H54 (cell line): ENCODE measurements around the gene XRCC5.
A peak's percentile ranks its signal among the peaks of the same experiment; 100 is the strongest.
"Not testable (repeated sequence)": the region's sequence is repeated elsewhere in the genome, so short reads cannot be mapped to it uniquely, and the experiment has no call there.

Experiments used
- DNase-seq: peaks from one replicate; pipeline ENCODE4 v3.0.0; 2011; ENCODE audit warnings: low spot score, mixed read lengths; ENCODE audit not compliant: insufficient read length
- FAIRE-seq: peaks from 3 replicates; lab custom pipeline; 2011; peaks lifted over from hg19 to GRCh38; lab: Jason Lieb, UNC
- POLR2A ChIP-seq: IDR thresholded peaks from 2 replicates; pipeline ENCODE4 v1.6.1; 2011; ENCODE audit warnings: low read depth, mild to moderate bottlenecking, low read length

Gene XRCC5

GRCh38 chr2:216118474-216118873, 9.3 kb downstream of the XRCC5 start:
- TF ChIP-seq POLR2A, result no peak
- DNase-seq (no peak), FAIRE-seq (no peak)

DNA sequence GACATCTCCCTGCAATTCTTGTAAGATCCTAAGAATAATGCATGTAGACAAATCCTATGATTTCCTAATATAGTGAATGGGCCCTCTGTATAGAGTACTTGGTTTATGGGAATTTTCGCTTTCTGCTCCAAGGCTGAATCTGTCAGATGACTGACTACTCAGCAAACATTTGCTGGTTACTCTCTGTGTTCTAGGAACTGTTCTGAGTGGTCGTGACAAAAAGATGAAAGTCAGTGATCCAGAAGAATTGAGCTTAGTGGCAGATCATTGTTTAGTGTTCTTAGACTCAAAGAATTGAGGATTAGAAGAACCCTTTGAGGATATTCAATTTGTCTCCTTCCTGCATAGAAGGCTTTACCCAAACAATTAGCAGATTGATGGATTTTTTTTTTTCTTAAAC, 10.0 kb downstream of the XRCC5 start:
- TF ChIP-seq POLR2A, result no peak
- FAIRE-seq, result no peak
- no peak for DNase-seq

GRCh38 chr2:216119986-216120385, 10.8 kb downstream of the XRCC5 start:
- peak; percentile 53 for FAIRE-seq
- no peak for TF ChIP-seq POLR2A

DNA sequence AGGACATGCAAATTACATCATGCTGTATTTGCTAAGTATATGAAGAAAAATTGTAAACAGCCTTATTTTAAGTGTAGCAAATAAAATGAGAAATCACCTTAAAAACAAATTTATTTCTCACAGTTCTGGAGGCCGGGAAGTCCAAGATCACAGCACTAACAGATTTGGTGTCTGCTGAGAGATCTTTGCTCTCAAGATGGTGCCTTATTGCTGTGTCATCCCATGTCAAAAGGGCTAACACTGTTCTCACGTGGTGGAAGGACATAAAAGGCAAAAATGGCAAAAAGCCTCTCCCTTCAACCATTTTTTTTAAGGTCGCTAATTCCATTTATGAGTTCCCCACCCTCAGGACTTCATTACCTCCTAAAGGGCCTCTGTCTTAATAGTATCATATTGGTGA, 12.1 kb downstream of the XRCC5 start:
- DNase-seq (no peak), FAIRE-seq (peak; percentile 43)
- no peak for TF ChIP-seq POLR2A

More at GRCh38 chr2:216119986-216120385, 10.8 kb downstream of the XRCC5 start:
- DNase-seq, result no peak

DNA sequence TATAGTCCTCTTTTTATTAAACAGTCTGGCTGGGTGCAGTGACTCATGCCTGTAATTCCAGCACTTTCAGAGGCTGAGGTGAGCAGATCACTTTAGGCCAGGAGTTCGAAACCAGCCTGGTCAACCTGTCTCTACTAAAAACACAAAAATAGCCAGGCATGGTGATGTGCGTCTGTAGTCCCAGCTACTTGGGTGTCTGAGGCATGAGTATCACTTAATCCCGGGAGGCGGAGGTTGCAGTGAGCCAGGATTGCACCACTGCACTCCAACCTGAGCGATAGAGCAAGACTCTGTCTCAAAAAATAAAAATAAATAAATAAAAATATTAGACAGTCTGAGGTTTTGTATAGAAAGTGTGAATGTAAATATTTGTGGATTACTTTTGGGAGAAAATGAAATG, 17.8 kb downstream of the XRCC5 start:
- no peak for FAIRE-seq

GRCh38 chr2:216130346-216130971, 21.3 kb downstream of the XRCC5 start:
- TF ChIP-seq POLR2A, result no peak
- no peak for FAIRE-seq
- no peak for DNase-seq

More for the DNA sequence above, 17.8 kb downstream of the XRCC5 start:
- TF ChIP-seq POLR2A, result no peak
- no peak for DNase-seq

DNA sequence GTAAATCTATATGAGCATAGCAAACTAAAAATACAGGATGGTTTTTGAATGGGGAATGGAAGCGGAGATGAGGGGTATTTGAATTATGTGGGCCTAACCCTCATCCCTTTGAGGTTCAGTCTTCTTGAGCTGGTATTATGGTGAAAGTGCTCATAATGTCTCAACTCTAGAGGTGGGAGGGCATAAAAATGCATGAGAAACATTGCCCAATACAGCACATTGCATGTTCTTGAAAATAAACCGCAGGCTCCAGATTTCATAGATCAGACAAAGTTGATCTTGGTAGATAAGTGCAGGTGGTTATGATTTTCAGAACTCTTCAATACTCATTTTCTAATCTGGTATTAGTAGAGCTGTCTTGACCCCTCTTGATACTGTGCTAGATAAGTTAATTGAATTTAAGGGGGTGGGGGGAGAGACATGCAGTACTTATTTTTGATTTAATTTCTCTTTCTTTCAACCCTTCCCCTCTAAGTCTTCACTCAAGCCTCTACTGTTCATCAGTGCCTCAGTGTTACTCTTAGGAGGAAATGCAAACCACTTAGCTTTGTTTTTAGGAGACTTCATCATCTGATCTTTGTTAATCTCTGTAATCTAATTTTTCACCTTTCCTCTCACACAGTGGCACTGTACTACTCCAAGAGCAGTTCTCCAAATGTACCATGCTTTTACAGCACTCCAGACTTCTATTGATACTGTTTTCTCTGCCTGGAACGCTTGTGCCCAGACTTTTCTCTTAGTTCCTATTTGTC, 22.2 kb downstream of the XRCC5 start:
- DNase-seq, result no peak
- no peak for TF ChIP-seq POLR2A
- no peak for FAIRE-seq

- DNase-seq (no peak), FAIRE-seq (peak; percentile 30)
- TF ChIP-seq POLR2A, result no peak
Observed at GRCh38 chr2:216132585-216132984, 23.4 kb downstream of the XRCC5 start.

DNA sequence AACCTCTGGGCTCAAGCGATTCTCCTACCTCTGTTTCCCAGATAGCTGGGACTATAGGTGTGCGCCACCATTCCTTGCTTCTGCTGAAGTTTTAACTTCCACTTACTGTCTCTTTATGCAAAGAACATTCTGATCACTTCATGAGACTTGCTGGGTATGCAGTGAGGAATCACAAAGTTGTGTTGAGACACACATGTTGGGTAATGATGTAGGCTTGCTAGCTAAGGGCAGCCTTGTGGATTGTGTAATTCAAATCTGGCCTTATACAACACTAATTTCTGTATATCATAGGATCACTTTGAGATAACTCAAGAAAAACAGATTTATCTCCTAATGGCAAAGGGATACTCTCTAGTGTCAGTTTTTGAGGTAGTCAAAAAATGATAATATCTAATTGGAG, 24.2 kb downstream of the XRCC5 start:
- FAIRE-seq (no peak), DNase-seq (no peak)
- TF ChIP-seq POLR2A, result no peak

DNA sequence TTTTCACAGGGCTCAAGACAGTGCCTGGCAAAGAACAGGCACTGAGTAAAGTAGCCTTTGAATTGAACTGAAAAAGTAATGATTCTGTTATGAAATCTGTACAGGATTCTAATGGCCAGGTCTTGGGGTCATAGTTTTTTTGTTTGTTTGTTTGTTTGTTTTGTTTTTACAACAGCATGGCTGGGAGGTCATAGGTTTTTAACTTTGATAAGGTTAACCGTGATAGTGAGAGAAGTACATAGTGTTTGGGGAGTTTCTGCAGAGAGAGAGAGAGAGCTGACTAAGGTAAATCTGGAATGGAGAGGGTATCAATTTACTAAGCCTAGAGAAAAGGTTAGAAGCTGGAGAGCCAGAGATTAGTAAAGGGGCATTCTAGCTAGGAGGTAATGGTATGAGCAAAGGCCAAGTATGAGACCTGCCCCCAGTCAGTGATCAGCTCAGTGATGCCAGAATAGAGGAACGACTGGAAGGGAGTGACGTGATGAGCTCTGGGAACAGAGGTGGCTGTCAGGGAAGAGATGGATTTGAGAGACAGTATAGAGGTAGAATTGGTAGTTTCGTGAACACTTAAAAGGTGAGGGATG, 25.9 kb downstream of the XRCC5 start:
- TF ChIP-seq POLR2A, result no peak
- DNase-seq (no peak), FAIRE-seq (no peak)

DNA sequence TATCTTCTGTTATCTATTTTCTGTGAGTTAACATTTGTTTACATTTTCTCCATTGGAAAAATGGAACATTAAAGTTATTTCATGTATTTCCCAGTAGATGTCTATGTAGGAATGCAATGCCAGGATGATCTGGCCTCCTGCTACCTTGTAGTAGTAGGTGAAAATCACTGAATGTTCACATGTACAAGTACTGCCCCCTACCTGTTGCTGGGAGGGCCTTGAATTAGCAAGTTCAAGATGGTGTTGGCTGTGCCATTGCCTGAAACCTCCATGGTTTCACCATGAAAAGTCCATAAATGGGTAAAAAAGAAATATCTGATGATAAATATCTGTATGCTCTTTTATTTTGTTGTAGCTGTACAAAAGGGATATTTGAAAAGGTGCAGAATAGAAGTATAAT, 30.7 kb downstream of the XRCC5 start:
- no peak for FAIRE-seq
- DNase-seq, result no peak
- no peak for TF ChIP-seq POLR2A

DNA sequence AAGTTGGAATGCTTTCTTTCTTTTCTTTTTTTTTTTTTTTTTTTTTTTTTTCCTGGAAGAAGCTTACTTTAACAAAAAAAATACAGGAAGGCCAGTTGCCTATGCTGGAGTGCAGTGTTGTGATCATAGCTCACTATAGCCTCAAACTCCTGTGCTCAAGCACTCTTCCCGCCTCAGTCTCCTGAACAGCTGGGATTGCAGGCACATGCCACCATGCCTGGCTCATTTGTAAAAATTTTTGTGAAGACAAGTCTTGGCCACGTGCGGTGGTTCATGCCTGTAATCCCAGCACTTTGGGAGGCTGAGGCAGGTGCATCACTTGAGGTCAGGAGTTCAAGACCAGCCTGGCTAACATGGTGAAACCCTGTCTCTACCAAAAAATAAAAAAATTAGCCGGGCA, 32.4 kb downstream of the XRCC5 start:
- FAIRE-seq, DNase-seq: not testable (repeated sequence)

DNA sequence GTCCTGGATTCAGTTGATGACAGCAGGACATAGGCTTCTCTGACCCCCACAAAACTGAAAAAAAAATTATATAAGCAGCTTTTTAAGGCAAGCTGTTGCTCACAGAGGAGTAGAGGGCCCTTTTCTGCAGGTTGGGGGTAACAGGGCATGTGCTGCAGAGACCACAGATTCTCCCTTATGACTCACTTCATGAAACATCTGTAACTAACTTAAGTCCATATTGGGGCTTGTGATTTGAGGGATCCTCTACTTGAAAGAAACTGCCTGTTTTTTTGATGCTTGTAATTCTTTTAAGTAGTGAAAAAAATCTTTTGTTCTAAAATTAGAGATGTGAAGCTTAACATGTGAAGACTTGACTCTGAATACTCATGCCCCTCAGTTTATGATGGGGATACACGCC, 33.4 kb downstream of the XRCC5 start:
- DNase-seq (no peak), FAIRE-seq (no peak)
- no peak for TF ChIP-seq POLR2A

GRCh38 chr2:216144372-216144771, 35.2 kb downstream of the XRCC5 start:
- no peak for TF ChIP-seq POLR2A
- no peak for FAIRE-seq
- no peak for DNase-seq
